Astrocyte of the hippocampus (primary cell): Measurements from ENCODE around the gene GOLGA7B.

Experiments
- DNase-seq: peaks from one replicate; pipeline ENCODE4 v3.0.0; 2011; ENCODE audit warnings: low read depth, low spot score

GOLGA7B gene

DNA sequence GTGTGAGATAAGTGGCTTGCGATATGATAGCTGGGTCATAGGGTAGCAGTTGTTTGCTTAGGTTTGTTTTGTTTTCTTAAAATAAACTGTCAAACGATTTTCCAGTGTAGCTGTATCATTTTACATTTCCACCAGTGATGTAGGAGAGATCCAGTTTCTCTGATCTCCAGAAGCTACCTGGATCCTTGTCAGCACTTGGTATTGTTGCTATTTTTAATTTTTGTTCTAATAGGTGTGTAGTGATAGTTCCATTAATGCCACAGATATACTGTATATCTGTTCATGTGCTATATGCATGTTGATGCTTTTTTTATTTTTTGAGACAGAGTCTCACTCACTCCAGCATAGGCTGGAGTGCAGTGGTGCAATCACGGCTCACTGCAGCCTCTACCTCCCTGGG, 44.4 kb downstream of the GOLGA7B start:
- DNase-seq, result no peak

DNA sequence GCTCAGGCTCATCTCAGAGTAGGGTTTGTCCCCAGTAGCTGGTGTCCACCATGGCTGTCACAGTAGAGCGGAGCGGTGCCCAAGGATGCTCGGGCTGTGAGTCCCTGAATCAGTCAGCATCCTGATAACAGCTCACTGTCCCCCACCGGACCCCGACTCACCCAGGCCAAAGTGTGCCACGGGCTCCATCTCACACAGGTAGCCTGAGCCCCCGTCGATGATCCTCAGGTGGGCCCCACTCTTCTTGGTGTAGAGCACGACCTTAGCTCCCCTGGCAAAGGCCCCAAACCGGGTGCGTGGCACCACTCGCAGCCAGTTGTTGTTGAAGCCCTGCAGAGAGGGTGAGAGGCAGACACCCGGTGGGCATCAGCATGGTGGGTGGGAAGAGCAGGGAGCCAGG, 45.4 kb downstream of the GOLGA7B start:
- DNase-seq, result no peak

DNA sequence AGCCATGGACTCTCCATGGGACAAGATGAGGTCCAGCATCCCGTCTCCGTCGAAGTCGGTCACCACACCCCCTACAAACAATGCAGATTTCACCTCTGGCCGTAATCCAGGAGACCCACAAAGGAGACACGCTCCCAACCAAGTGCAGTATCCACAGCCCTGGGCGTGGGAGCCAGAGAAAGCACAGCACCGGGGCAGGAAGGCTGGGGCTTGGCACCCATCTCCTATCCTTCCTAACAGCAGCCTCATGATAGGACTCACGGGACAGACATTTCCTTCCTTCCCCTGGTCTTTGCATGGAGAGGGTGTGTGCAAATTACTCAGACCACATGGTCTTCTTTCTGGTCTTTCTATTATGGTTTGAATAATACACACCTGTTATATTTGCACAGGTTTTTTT, 46.3 kb downstream of the GOLGA7B start:
- DNase-seq, result no peak

DNA sequence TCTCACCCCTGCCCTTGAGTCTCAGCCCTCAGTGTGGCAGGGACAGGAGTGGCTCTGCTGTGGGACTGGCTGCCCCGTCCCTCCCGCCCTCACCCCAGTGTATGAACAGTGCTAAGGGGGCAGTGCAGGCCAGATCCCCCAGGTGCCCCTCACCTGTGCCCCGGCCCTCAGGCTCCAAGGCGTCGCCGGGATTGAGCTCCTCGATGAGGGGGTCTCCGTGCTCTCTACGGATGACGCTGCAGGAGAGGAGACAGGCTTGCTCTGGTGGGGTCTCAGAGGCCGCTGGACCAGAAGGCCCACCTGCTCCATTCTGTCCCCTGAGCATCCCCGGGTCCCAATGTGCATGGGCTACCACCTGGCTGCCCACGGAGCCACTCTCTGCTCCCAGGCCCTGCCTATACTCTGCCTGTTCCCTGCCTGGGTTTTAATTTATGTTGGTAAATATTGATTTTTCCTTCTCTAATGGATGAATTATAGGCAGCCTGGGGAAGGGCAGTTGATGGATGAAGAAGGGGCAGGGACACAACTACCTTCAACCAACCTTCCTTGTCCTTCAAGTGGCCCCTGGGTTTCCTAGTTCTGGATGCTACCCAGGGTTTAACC, 47.2 kb downstream of the GOLGA7B start:
- no peak for DNase-seq

DNA sequence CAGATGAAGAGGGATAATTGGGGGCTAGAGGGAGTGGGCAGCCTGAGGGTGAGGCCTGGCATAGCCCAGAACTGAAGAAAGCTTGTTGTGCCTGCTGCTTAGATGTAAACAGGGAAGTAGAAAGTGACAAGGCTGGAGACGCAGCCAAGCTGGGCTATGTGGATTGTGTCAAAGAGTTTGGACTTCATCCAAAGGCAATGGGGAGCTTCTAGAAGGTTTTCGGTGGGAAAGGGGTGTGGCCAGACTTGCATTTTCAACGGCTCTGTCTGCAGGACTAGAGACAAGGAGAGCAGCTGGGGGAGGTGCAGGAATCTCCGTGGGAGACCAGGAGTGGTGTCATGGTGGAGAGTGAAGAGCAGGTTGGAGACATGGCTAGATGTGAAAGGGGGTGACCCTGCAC, 48.8 kb downstream of the GOLGA7B start:
- DNase-seq, result peak; percentile 24

DNA sequence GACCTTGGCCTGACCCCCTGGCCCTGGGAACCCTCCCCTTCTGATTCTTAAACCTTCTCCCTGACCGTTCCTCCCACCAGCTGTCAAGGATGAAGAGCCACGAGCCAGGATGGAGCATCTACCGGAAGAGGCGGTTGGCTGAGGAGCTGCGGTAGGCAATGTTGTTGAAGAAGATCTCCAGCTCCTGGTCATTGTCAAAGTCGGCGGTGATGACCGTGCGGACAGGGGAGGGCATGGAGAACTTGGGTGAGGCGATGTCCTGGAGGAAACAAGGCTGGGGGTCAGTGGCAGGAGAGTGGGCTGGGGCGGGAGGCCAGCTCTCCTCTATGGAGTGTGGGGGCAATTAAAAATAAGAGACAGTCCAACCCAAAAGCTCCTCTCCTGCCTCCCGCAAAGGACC, 51.7 kb downstream of the GOLGA7B start:
- no peak for DNase-seq

DNA sequence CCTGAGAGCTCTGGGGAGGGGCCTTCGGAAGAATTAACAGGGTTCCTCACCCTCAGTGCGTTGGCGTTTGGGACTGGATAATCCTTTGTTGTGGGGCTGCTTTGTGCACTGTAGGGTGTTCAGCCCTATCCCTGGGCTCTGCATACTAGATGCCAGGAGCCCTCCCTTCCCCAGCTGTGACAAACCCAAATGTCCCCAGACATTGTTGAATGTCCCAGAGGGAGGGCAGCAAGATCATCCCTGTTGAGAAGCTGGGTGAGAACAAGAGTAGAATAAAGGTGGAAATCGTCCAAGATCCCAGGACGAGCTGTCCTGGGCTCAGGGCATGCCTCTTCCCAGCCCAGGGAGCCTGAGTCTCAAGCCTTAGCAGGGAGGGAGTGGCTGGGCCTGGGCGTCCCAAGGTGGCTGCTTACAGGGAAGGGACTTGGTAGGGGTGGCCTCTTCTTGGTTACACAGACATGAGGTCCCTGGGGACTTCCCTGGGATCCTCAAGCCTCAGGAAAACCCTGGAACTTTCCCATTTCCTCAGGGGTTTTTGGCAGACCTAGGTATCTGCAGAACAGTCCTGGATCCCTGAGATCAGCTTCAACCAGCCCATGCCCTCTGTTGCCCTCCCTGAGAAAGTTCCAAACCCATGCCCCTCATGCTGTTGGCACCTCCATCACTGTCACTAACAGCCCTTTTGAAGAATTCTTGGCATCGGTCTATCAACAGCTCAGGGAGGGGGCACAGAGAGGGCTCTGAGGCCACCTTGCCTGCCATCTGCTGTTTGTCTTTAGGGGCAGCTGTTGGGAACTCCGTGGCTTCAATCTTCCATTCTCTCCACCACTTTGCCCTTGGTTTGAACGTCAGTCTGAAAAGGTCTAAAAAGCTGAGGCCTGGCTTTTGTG, 53.7 kb downstream of the GOLGA7B start:
- DNase-seq, result no peak

DNA sequence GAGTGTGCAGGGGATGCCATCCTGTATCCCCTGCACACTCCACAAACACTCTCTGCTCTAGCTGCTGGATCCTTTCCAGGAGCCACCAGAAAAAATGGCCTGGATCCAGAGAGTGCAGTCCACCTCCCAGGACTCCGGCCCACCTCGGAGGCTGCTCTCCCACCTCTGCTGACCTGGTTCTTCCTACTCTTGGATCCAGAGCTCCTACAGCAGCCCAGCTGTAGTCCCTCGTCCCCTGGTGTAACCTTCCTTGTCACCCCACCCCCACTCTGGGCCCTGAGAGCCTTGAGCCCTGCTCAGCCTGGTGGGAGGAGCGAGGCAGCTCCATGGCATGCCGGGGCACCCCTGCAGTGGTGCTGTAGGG, 54.4 kb downstream of the GOLGA7B start:
- DNase-seq, result no peak

DNA sequence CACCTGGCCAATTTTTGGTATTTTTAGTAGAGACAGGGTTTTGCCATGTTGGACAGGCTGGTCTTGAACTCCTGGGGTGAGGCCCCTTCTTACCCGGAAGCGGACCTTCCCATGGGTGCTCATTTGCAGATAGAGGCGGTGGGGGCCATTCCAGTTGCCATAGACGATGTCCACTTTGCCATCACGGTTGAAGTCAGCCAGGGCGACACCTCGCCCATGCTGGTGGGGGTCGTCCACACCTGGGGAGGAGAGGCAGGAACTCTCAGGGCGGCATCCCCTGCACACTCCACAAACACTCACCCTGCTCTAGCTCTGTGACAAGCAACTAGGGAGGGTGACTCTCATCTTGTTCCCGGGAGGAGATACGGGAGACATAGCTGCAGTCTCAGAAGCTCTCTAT, 54.9 kb downstream of the GOLGA7B start:
- DNase-seq, result no peak

DNA sequence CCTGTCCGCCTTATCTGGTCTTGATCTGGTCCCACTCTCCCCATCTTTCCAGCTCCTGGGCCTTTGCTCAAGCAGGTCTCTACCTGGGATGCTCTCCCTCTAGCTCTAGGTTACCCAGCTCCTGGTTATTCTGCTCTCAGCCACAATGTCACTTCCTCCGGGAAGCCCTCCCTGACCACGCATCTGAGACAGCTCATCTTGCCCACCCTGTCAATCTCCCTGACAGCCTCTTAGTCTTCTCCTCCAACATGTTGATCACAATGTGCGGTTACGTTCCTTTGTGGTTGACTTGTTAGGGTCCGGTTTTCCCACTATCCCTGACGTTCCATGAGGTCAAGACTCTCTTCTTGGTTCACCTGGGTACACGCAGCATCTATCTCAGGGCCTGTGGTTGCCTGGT, 55.6 kb downstream of the GOLGA7B start:
- no peak for DNase-seq

DNA sequence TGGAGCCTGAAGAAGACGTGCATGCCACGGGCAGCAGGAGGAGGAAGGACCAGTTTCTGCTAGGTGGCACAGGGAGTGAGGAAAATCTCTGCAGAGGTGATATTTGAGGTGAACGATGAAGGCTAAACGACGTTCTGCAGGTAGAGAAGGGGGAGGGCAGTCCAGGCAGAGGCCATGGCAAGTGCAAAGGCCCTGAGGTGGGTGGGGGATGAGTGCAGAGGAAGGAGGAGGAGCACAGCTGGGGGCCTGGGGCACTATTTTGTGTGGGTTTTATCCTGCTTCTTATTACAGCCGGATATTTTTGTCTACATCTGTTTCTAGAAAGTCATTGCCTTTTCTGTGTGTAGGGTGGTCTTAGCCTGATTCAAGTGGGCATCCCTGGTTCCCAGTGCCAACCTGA, 57.6 kb downstream of the GOLGA7B start:
- no peak for DNase-seq

DNA sequence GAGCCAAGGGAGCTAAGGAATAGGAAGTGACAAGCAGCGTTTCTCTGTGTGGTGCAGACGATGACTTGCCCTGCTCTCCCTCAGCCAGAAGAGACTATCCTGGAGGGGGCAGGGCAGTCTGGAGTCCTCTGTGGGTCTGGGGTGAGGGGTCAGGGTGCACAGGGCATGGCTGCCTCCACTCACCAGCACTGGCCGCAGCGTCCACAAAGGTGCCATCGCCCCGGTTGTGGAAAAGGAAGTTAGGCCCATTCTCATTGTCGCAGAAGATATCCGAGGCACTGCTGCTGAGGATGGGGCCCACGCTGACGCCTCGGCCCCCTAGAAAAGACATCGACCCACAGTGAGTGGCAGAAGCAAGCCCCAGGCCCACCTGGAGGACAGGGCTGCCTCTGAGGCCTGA, 58.2 kb downstream of the GOLGA7B start:
- no peak for DNase-seq

DNA sequence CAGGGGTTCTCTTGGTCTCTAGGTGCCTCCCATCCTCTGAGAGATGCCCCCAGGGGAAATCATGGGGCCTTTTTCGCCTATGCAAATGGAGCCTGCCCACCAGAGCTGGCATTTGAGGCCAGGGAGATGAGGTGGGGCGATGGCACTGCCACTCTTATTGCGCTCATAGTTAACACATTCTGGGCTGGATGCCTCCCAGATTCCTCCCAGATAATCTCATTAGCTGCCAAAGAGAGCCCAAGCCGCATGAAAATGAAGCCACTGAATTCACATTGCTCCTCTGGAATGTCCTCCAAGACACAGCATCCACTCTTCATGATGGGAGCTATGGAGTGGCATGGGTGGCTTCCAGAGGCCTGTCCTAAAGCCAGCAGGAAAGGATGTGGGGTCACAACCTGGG, 61.0 kb downstream of the GOLGA7B start:
- DNase-seq, result no peak

DNA sequence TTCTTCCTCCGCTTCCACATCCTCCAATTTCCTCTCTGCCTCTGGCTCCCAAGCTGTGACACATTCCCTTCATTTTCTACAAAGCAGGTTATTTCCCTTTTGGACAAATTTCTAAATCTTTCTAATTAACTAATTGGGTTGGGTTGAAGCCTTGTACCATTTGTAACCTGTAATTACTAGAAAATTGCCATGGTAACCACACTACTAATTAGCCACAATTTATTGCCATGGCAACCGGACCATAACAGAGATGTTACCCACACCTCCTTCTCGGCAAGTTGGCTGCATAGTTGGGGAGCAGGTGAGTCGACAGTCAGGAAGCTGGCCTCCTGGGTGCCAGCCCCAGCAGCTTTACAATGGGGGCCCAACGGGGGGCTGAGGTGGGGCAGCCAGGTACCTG, 61.6 kb downstream of the GOLGA7B start:
- DNase-seq, result no peak

DNA sequence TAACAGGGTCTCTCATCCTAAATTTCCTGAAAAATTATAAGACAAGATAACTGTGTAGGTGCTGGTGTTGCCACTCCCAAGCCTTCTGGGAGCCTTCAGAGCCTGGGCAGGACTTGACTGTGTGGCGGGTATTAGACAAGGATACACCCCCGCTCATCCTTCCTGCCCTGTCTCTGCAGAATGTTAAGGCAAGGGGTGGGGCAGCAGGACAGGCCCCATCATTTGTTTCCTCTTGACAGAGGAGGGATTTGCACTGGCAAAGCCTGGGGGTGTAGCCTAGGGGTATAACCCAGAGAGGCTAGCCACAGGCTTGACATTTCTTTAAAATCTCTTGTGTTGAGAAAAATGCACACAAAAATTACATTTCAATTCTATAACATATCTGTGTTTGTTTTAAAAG, 63.5 kb downstream of the GOLGA7B start:
- no peak for DNase-seq

DNA sequence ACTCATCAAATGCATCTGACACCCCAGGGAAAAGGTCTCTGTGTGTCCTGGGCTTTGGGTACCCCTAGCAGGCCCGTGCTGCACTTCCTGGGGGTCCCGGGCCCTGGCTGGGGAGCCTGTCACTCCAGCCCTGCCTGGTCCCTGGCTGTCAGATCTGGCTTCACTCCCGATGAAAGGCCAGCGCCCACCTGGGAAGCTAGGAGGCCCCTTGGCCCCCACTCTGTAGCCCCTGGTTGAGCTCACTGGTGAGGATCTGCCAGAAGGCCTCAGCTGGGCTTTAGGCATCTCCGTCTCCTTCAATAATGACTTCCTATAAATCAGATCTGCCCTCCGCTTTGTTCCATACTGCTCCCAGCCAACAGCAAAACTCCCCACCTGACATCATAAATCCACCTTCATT, 64.0 kb downstream of the GOLGA7B start:
- DNase-seq, result no peak

DNA sequence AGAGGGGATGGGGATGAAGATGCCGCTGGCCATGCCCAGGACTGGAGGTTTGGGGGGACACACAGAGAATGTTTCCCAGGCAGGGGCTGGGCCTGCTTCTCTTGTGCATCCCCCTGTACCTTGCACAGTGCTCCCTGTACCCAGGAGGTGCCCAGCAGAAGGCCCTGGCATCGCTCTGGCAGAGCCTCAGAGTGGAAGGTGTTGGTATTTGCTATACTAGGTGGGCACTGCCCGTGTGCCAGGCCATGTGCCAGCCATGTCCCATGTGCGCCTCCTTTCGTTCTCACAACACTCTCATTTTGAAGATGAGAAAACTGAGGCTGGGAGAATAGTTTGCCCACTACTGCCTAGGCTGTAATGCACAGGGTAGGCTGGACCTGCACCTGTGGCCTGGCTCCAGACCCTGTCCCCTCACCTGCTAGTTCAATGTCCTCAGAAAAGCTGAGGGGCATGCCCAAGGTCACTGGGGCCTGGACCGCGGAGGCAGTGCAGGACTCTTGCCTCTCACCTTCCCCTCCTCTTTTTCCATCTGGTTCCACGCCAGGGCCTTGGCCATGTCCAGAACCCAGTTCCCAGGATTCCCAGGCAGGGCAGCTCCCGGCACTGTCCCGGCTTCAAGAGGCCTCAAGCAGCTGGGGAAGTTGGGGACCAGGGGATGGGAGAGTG, 64.7 kb downstream of the GOLGA7B start:
- DNase-seq, result no peak

DNA sequence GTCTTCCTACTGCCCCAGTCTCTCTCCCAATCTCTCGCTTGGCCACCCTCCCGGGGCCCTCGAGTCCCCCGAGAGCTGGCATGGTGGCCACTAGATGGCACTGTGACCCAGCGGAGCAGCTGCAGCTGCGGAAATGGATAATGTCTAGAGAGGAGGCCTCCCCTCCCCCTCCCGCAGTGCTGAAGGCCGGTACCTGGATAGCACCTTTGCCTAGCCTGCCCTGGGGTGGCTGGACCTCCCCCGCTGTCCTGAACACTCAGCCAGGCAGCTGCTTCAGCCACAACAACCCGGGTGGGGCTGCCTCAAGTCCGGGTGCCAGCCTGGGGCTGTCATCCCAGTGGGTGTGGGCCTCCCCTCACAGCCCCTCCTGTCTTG, 65.2 kb downstream of the GOLGA7B start:
- peak; percentile 82 for DNase-seq

DNA sequence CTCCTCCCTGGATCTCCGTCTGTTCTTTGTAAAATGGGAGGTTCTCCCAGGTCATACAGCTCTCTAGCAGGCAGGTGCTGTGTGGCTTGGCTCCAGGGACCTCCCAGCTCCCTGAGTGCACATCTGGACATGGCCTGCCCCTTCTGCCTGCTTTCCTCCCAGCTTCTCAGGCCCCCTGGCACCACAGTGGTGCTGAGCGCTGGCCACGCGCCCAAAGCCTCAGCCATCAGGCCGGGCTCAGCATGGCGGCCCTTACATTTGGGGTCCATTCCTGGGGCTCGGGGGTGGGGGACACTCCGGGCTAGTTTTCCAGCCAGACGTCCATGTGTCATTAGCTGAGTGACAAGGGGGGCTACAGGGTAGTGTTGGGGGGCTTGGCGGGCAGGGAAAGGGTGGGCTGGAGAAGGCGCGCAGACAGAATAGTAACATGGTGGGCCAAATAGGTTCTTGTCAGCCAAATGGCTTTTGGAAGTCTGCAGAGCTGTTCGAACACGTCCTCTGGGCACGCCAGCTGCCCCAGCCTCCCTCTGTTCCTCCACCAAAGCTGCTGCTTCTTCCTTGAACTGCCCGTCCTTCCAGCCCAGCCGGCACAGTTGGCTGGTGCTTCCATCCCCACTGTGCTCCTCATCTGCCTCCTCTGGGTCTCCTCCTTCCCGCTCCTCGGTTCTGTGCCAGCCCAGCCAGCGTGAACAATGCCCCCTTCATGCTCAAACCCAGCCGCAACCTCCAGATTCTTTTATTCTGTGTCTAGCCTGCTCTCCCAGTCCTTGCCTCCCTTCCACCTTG, 65.9 kb downstream of the GOLGA7B start:
- DNase-seq, result peak; percentile 12

DNA sequence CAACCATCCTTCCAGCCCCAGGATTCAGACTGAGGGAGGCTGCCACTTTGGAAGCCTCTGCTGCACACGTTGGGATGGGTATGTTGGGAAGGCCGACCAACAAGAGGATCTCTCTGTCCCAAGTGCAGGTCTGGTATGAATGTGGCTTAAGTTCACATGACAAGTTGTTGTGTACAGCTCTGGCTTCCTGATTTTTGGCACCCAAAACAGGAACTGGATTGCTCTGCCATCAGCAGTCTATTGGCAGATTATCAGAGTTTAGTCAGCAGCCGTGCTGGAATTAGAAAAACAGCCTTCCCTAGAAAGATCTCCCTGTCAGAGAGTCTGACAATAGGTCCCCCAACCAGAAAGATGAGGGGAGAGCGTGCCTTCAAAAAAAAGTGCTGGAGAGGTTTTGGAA, 66.9 kb downstream of the GOLGA7B start:
- DNase-seq, result peak; percentile 25

DNA sequence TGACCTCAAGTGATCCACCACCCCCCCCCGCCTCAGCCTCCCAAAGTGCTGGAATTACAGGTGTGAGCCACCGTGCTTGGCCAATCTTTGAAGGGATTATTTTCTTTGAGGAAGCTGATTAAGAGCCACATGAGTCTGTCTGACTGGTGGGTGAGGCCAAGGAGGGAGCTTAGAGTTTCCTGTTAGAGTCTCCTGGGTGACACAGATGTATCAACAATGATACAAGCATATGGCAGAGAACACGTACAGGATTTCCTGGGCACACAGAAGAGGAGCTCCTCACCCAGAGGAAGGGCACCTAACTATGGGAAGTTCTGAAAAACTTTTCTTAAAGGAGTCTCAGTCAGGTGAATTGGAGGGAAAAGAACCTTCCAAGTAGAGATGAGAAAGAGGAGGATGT, 69.4 kb downstream of the GOLGA7B start:
- no peak for DNase-seq

DNA sequence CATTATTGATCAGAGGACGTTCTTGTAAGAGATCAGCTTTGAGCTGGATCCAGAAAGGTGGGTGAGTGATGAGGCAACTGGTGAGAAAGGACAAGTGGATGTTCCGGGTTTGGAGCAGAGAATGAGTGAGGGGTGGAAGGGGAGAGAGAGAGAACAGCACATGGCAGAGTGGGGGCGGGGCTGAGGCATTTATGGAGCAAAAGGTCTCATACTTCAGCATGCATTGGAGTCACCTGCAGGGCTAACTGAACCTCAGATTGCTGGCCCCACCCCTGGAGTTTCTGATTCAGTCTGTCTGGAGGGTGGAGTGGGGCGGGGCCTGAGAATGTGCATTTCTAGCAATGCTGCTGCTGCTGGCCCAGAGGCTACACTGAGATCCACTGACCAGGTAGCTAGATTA, 71.2 kb downstream of the GOLGA7B start:
- no peak for DNase-seq
